Activated naive CD4-positive, alpha-beta T cell treated with Interleukin-2 at 50 U/mL for 16 hours (primary cell): ENCODE results near the gene APBB1.
"Not testable (repeated sequence)": the region's sequence is repeated elsewhere in the genome, so short reads cannot be mapped to it uniquely, and the experiment has no call there.

Experiments used
- DNase-seq: peaks from one replicate; pipeline ENCODE4 v3.0.0-alpha.2; 2020

Gene APBB1

GRCh38 chr11:6415797-6416196, 3.1 kb downstream of the APBB1 start:
- no peak for DNase-seq

DNA sequence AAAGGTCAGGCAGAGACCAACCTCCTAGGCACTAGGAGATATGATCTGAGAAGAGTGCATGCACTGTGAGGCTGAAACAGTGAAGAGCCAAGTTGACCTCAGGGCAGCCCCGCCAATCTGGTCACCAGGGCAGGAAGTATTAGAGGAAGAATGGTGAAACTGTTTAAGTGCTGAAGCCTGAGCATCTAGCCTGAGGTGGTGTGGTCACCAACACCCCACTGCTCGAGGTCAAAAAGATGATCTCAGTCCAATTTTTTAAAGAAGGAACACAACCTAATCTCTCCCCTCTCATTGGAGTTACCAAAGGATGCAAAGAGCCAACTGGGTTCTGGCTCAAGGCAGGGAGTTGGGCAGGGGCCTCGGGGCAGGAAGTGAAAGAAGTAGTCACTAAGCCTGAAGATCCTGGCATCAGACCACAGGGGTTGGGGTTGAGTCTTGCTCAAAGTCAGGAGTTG, 4.0 kb downstream of the APBB1 start:
- no peak for DNase-seq

GRCh38 chr11:6413791-6414201, 5.1 kb downstream of the APBB1 start:
- DNase-seq: peak; percentile 55

DNA sequence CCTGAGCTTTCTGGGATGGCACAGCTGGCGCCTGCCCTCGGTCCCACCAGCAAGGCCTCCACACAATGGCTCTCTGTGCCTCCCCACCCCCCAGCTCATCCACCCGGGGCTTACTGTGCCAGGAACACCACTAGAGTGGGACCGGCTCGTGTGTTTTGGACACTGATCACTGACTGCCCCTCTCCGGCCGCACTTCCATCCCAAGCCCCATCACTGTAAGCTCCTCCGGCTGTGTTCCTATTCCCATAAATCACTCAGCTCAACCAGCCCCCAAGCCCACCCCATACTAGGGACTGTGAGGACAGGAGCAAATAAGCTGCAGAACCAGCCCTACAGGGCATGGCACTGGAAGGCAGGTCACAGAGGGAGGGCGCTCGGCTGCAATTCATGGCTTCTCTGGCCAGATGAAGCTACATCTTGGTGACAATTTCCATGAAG, 7.3 kb downstream of the APBB1 start:
- no peak for DNase-seq

DNA sequence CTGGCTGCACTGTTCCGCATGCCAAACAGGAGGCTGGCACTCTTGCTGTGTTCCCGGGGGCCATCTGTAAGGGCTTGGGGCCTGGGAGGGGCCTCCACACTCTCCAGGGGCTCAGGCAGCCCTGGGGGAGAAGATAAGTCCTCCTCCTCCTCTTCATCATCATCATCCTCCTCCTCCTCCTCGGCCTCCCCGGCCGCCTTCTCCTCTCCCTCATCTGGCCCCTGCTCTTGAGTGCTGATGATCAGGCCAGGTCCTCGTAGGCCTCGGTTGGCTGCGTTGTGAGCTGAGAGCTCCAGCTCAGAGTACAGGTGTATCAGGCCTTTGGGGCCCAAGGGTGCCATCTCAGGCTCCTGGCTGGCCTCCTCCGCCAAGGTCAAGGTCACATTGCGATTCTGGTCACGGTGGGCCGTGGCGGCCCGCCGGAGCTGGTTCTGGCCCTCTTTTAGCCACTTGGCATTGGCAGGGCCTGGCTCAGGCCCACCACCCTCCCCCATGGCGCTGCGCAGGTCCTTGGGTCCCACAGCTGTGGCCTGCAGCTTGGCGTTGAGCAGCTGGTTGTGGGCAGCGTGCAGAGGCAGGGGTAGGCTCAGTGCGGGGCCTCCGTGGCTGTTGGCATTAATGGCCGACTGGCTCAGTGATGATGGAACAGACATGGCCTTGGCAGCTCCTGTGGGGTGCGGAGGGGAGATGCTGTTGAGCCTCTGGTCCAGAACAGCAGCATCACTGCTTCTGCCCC, 8.0 kb downstream of the APBB1 start:
- no peak for DNase-seq

- no peak for DNase-seq
Observed at GRCh38 chr11:6406370-6406769, 12.5 kb downstream of the APBB1 start.

DNA sequence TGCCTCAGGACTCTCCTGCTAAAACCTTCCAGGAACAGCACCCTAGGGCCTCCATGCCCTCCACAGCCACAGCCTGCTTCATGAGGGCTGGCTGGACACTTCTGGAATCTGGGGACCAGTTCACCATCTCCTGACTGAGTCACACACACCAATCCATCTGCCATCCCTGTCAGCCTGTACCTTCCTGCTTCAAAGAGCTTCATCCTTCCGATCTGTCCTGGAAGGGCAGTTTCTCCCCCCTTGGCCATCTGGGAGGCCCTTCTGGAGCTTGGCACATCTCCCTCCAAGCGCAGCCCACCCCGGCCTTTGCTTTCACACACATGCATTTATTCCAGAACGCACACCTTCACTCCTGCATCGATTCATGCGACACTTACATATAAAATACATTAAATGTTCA, 13.0 kb downstream of the APBB1 start:
- no peak for DNase-seq

GRCh38 chr11:6405052-6405667, 13.7 kb downstream of the APBB1 start:
- no peak for DNase-seq

DNA sequence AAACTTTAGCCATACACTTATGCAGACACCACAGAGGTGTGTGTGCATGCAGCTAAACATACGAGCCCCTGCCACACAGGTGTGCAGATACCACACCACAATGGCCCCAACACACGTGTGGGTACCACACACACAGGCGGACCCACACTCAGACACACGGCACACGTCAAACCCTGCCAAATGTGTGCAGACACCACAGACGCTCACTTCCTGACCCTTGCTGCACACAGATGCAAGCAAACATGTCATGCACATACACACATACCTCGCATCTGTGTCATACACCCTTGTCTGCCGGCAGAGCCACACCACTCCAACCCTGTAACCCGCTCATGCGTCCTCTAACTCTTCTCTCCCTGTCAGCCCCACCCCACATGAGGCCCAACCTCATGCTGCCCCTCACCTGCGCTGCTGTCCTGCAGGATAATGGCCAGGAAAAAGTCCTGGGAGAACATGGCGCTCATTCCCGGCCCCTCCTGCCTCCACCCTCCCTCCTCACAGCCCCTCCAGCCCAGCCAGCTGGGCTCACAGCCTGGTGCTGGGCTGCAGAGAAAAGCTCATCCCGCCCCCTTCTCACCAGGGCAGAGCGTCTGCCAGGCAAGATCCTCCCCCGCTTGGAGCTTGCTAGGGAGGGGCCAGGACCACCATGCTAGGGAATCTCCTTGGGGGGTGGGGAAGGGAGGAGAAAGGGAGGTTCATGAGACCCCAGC, 14.4 kb downstream of the APBB1 start:
- no peak for DNase-seq

- DNase-seq: no peak
Observed at GRCh38 chr11:6403539-6403938, 15.4 kb downstream of the APBB1 start.

- peak; percentile 53 for DNase-seq
Observed at GRCh38 chr11:6402561-6402981, 16.3 kb downstream of the APBB1 start.

- no peak for DNase-seq
Observed at GRCh38 chr11:6402061-6402470, 16.8 kb downstream of the APBB1 start.

DNA sequence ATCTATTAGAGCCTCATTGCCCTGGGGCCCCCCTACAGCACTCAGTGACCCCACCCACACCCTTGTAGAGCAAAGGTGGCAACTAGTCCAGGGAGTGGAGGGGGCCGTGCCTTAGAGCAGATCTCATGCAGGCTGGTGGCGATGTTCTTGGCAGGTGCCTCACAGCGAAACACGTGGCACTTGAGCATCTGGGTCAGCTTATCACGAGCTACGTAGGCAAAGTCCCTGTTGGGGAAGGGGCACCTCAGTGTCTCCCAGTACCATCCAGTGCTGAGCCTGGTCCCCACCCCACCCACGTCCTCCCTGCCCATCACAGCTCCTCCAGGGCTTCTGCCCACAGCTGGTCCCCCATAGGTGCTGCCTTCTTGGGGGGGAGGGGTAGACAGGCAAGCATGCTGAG, 17.4 kb downstream of the APBB1 start:
- no peak for DNase-seq

- DNase-seq: no peak
Observed at GRCh38 chr11:6400431-6401345, 18.2 kb downstream of the APBB1 start.

GRCh38 chr11:6397636-6398035, 21.3 kb downstream of the APBB1 start:
- no peak for DNase-seq

GRCh38 chr11:6397156-6397555, 21.7 kb downstream of the APBB1 start:
- no peak for DNase-seq

- no peak for DNase-seq
Observed at GRCh38 chr11:6395470-6396060, 23.3 kb downstream of the APBB1 start.

DNA sequence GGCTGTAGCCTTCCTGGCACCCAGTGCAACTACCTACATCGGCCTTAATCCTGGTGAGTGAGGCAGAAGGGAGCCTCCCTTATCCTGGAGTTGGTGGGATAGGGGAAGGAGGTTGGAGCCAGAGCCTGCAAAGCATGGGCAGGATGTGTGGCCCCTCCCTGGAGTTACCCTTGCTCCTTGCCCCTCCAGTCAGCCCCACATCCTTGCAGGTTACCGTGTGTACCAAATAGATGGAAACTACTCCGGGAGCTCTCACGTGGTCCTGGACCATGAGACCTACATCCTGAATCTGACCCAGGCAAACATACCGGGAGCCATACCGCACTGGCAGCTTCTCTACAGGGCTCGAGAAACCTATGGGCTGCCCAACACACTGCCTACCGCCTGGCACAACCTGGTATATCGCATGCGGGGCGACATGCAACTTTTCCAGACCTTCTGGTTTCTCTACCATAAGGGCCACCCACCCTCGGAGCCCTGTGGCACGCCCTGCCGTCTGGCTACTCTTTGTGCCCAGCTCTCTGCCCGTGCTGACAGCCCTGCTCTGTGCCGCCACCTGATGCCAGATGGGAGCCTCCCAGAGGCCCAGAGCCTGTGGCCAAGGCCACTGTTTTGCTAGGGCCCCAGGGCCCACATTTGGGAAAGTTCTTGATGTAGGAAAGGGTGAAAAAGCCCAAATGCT, 24.8 kb downstream of the APBB1 start:
- no peak for DNase-seq

- DNase-seq: not testable (repeated sequence)
Observed at GRCh38 chr11:6392251-6392650, 26.6 kb downstream of the APBB1 start.

DNA sequence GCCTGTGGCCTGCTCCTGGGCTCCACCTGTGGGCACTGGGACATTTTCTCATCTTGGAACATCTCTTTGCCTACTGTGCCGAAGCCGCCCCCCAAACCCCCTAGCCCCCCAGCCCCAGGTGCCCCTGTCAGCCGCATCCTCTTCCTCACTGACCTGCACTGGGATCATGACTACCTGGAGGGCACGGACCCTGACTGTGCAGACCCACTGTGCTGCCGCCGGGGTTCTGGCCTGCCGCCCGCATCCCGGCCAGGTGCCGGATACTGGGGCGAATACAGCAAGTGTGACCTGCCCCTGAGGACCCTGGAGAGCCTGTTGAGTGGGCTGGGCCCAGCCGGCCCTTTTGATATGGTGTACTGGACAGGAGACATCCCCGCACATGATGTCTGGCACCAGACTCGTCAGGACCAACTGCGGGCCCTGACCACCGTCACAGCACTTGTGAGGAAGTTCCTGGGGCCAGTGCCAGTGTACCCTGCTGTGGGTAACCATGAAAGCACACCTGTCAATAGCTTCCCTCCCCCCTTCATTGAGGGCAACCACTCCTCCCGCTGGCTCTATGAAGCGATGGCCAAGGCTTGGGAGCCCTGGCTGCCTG, 27.3 kb downstream of the APBB1 start:
- no peak for DNase-seq

- DNase-seq: no peak
Observed at GRCh38 chr11:6390718-6391469, 28.0 kb downstream of the APBB1 start.
